B cell (primary cell): Measurements from ENCODE around the gene TMCC3.

ENCODE experiments used
- EZH2 ChIP-seq: IDR thresholded peaks from 2 replicates; pipeline ENCODE4 v1.6.1; 2012; ENCODE audit warnings: borderline replicate concordance, low read depth, mild to moderate bottlenecking, moderate library complexity, low read length; ENCODE audit not compliant: insufficient read depth, poor library complexity, severe bottlenecking
- TF ChIP-seq, protein P1 (sequence below): fragments of 200-600 bp; IDR thresholded peaks from one replicate; pipeline ENCODE4 v1.8.0; 2022; ENCODE audit warnings: antibody characterized with exemption, mild to moderate bottlenecking

DNA sequence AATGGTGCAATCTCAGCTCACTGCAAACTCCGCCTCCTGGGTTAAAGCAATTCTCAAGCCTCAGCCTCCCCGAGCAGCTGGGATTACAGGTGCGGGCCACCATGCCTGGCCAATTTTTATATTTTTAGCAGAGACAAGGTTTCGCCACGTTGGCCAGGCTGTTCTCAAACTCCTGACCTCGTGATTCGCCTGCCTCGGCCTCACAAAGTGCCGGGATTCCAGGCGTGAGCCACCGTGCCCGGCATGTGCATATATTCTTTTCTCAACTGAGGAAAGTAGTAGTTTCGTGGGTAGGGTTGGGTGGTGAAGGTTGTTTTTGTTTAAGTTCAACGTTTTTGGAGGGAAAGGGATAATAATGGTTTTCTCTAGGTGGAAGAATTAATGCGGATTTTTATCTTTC lies 96.5 kb downstream of the TMCC3 start:
- no peak for TF ChIP-seq EZH2
- TF ChIP-seq, protein P1, sequence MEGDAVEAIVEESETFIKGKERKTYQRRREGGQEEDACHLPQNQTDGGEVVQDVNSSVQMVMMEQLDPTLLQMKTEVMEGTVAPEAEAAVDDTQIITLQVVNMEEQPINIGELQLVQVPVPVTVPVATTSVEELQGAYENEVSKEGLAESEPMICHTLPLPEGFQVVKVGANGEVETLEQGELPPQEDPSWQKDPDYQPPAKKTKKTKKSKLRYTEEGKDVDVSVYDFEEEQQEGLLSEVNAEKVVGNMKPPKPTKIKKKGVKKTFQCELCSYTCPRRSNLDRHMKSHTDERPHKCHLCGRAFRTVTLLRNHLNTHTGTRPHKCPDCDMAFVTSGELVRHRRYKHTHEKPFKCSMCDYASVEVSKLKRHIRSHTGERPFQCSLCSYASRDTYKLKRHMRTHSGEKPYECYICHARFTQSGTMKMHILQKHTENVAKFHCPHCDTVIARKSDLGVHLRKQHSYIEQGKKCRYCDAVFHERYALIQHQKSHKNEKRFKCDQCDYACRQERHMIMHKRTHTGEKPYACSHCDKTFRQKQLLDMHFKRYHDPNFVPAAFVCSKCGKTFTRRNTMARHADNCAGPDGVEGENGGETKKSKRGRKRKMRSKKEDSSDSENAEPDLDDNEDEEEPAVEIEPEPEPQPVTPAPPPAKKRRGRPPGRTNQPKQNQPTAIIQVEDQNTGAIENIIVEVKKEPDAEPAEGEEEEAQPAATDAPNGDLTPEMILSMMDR: no peak
